Measurements from ENCODE around the gene PRPF31. TPM values are rescaled to one million over a fixed set of nuclear protein-coding genes. Genes with fewer than 3 reads are reported as not detected.

Gene PRPF31
- total and polyA plus RNA-seq, 2 of the 13 experiments (the other 11 are each of a cell fraction or from before 2014, with no cell fraction given), result 23.8 to 63.8 TPM

DNA sequence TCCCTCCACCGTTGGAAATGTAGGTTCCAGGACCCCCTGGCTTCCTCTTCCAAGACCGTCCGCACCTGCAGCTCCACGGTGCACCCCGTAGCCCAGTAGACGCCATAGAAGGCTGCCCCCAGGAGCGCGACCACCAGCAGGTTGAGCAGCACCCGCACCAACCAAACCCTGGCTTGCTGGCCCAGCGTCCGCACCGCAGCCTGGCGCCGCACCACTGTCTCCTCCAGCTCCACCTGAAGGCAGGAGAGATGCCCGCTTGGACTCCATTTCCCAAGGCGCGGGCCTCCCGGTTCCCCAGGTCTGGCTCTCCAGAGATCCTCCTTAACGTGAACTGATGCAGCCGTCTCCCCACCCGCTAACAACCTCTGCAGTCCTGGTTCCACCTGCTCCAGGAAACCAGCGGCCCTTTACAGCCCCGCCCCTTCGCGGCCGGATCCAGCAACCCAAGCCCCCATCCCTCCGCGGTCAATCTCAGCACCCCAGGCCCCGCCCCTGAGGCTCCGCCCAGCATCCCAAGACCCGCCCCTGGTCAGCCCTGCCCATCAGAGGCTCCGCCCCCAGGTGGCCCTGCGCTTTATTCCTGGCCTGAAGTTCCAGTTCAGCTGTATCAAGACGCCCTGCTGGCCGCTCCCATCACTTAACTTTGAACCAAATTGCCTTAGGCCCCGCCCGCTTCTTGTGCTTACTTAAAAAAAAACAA lies 49.0 kb downstream of the PRPF31 start:
- no peaks in the 10 kb centered on the region; a peak in 1 of 5 replicates for H3K27me3 ChIP-seq (ENCODE audit: control insufficient read depth in 1 of 2, insufficient read depth in 2 of 2, low read length in 2 of 2)
- FAIRE-seq (no peak), ATAC-seq (no peak), DNase-seq (ENCODE audit: low spot score) (no peak)
- ChIA-PET CTCF (ENCODE audit: low intra/inter-chr PET ratio, low total read pairs) (no interaction called here), POLR2A (no interaction called here)
- H3K27ac ChIP-seq (ENCODE audit: extremely low read length, insufficient read depth, low read length), result no peak overlapping the region
- in situ Hi-C loops (cut with HindIII; ENCODE audit: extremely low pct_ligation_motif_present, low pct_unique_long_range_greater_than_20kb) (no loop called here), intact Hi-C loops (cut with micrococcal nuclease; ENCODE audit: unreplicated experiment) (no loop called here)
- TF ChIP-seq ZNF746 (CRISPR knock-in tag; IDR thresholded peaks at IDR 0.05), result no peak
- TF ChIP-seq AGO2 (optimal IDR thresholded peaks at IDR 0.05; ENCODE audit: low read depth, low read length), result peak; percentile 28
- TF ChIP-seq GATAD1 (CRISPR knock-in tag; IDR thresholded peaks at IDR 0.05), result no peak
- peak; percentile 67; the same call in 1 of the 2 replicates for TF ChIP-seq ZBTB33 (CRISPR knock-in tag; IDR thresholded peaks at IDR 0.05)
- TF ChIP-seq ZNF33B (CRISPR knock-in tag; IDR thresholded peaks at IDR 0.05), result no peak
- H3K4me1 ChIP-seq (ENCODE audit: insufficient read depth, low read length), result 0 out of 2 replicates have a peak, but pooled peaks cover 5% of the 10 kb centered on the region
- no peak overlapping the region for H2AFZ ChIP-seq (ENCODE audit: low read length)
- H3K9ac ChIP-seq (ENCODE audit: insufficient read depth, low read depth, low read length), result no peak overlapping the region
- H3K9me3 ChIP-seq (ENCODE audit: low read length), result no peaks in the 10 kb centered on the region
- H3K4me2 ChIP-seq (ENCODE audit: low read depth, low read length), result no peak overlapping the region
- no TSS peak for BruUV-seq (replicated peaks)
- no peaks in the 10 kb centered on the region for H3K36me3 ChIP-seq (replicated peaks in 1 of 2; ENCODE audit: control insufficient read depth in 1 of 2, insufficient read depth in 2 of 2, low read length in 2 of 2)
- H3K79me2 ChIP-seq (ENCODE audit: insufficient read depth, low read length), result peaks cover 3% of the 10 kb centered on the region
- WGBS (ENCODE audit: low lambda C conversion rate), result 87% methylated on average over 37 of the region's 37 CpGs
- H4K20me1 ChIP-seq (ENCODE audit: insufficient read depth, low read length), result no peaks in the 10 kb centered on the region
- H3K4me3 ChIP-seq (replicated peaks in 1 of 3; ENCODE audit: insufficient read depth in 1 of 3, low read depth in 2 of 3, low read length in 3 of 3), result no peak overlapping the region

DNA sequence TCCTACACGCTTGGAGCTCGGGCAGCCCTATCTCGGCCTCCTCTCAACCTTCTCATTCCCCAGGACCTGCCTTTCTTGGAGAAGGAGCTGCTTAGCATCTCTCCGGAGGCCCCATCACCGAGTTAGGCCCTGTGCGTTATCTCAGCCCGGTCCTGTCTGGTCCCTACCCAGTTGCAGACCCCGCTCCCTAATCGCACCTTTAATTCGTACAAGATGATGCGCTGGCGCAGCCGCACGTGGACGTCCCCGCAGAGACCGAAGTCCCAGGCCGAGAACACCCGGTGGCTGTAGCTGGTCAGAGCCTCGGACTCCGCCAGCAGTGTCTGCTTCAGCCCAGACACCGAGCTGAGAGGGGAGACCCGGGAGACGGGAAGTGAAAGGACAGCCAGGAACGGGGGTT lies 49.7 kb downstream of the PRPF31 start:
- 79% methylated on average over 25 of the region's 25 CpGs for WGBS (ENCODE audit: low lambda C conversion rate)
- intact Hi-C loops (cut with micrococcal nuclease; ENCODE audit: unreplicated experiment), result no loop called here
- FAIRE-seq (no peak), ATAC-seq (no peak), DNase-seq (ENCODE audit: low spot score) (no peak)
- H3K27ac ChIP-seq (ENCODE audit: extremely low read length, insufficient read depth, low read length), result no peak overlapping the region
- TF ChIP-seq, protein P1, sequence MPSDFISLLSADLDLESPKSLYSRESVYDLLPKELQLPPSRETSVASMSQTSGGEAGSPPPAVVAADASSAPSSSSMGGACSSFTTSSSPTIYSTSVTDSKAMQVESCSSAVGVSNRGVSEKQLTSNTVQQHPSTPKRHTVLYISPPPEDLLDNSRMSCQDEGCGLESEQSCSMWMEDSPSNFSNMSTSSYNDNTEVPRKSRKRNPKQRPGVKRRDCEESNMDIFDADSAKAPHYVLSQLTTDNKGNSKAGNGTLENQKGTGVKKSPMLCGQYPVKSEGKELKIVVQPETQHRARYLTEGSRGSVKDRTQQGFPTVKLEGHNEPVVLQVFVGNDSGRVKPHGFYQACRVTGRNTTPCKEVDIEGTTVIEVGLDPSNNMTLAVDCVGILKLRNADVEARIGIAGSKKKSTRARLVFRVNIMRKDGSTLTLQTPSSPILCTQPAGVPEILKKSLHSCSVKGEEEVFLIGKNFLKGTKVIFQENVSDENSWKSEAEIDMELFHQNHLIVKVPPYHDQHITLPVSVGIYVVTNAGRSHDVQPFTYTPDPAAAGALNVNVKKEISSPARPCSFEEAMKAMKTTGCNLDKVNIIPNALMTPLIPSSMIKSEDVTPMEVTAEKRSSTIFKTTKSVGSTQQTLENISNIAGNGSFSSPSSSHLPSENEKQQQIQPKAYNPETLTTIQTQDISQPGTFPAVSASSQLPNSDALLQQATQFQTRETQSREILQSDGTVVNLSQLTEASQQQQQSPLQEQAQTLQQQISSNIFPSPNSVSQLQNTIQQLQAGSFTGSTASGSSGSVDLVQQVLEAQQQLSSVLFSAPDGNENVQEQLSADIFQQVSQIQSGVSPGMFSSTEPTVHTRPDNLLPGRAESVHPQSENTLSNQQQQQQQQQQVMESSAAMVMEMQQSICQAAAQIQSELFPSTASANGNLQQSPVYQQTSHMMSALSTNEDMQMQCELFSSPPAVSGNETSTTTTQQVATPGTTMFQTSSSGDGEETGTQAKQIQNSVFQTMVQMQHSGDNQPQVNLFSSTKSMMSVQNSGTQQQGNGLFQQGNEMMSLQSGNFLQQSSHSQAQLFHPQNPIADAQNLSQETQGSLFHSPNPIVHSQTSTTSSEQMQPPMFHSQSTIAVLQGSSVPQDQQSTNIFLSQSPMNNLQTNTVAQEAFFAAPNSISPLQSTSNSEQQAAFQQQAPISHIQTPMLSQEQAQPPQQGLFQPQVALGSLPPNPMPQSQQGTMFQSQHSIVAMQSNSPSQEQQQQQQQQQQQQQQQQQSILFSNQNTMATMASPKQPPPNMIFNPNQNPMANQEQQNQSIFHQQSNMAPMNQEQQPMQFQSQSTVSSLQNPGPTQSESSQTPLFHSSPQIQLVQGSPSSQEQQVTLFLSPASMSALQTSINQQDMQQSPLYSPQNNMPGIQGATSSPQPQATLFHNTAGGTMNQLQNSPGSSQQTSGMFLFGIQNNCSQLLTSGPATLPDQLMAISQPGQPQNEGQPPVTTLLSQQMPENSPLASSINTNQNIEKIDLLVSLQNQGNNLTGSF (CRISPR knock-in tag; IDR thresholded peaks at IDR 0.05), result 0 out of 2 replicates have a peak, but pooled peaks have one; percentile 16
- no peak for TF ChIP-seq KLF6 (CRISPR knock-in tag; IDR thresholded peaks at IDR 0.05)
- 0 out of 2 replicates have a peak, but pooled peaks have one; percentile 13 for TF ChIP-seq HOXA3 (CRISPR knock-in tag; IDR thresholded peaks at IDR 0.05)
- in situ Hi-C loops (cut with HindIII; ENCODE audit: extremely low pct_ligation_motif_present, low pct_unique_long_range_greater_than_20kb), result no loop called here
- no TSS peak for BruUV-seq (replicated peaks)
- no peak overlapping the region for H3K9ac ChIP-seq (ENCODE audit: insufficient read depth, low read depth, low read length)
- no peak overlapping the region for H3K4me3 ChIP-seq (replicated peaks in 1 of 3; ENCODE audit: insufficient read depth in 1 of 3, low read depth in 2 of 3, low read length in 3 of 3)
- H3K36me3 ChIP-seq (replicated peaks in 1 of 2; ENCODE audit: control insufficient read depth in 1 of 2, insufficient read depth in 2 of 2, low read length in 2 of 2), result no peaks in the 10 kb centered on the region
- H3K79me2 ChIP-seq (ENCODE audit: insufficient read depth, low read length), result peaks cover 3% of the 10 kb centered on the region
- H4K20me1 ChIP-seq (ENCODE audit: insufficient read depth, low read length), result no peaks in the 10 kb centered on the region
- H3K9me3 ChIP-seq (ENCODE audit: low read length), result no peaks in the 10 kb centered on the region
- H3K27me3 ChIP-seq (ENCODE audit: control insufficient read depth in 1 of 2, insufficient read depth in 2 of 2, low read length in 2 of 2), result no peaks in the 10 kb centered on the region; a peak in 1 of 5 replicates
- ChIA-PET CTCF (ENCODE audit: low intra/inter-chr PET ratio, low total read pairs) (no interaction called here), POLR2A (interaction anchor here (1.9 kb wide), 1 partner anchor 24 kb away, joined by 4 read pairs; the partner anchor contains the start of gene MBOAT7)
- no peak overlapping the region for H3K4me2 ChIP-seq (ENCODE audit: low read depth, low read length)
- 0 out of 2 replicates have a peak, but pooled peaks cover 5% of the 10 kb centered on the region for H3K4me1 ChIP-seq (ENCODE audit: insufficient read depth, low read length)
- H2AFZ ChIP-seq (ENCODE audit: low read length), result no peak overlapping the region
